NCI-H510A (cell line): ENCODE results near the gene MYO15B.
"Not testable (repeated sequence)": the region's sequence is repeated elsewhere in the genome, so short reads cannot be mapped to it uniquely, and the experiment has no call there.

Experiments
- DNase-seq: peaks from one replicate; lab custom pipeline; 2025; lab: John Stamatoyannopoulos, UW

Gene MYO15B

GRCh38 chr17:75575728-75576127 is 11.9 kb upstream of the MYO15B start:
- no peak for DNase-seq

GRCh38 chr17:75576661-75577060 is 10.9 kb upstream of the MYO15B start:
- no peak for DNase-seq

- not testable (repeated sequence) for DNase-seq
Observed at GRCh38 chr17:75581121-75581725, 6.4 kb upstream of the MYO15B start.

- DNase-seq: not testable (repeated sequence)
Observed at GRCh38 chr17:75583197-75583596, 4.4 kb upstream of the MYO15B start.

GRCh38 chr17:75584849-75585175 is 2.8 kb upstream of the MYO15B start:
- DNase-seq: no peak

- DNase-seq: no peak
Observed at GRCh38 chr17:75588596-75589011, 1.0 kb downstream of the MYO15B start.

GRCh38 chr17:75589012-75589918 is 1.7 kb downstream of the MYO15B start:
- peak; percentile 88 for DNase-seq

GRCh38 chr17:75589919-75590303 is 2.3 kb downstream of the MYO15B start:
- no peak for DNase-seq

GRCh38 chr17:75590314-75590761 is 2.7 kb downstream of the MYO15B start:
- DNase-seq: no peak

- DNase-seq: no peak
Observed at GRCh38 chr17:75590849-75591721, 3.5 kb downstream of the MYO15B start.

- no peak for DNase-seq
Observed at GRCh38 chr17:75591722-75592302, 4.2 kb downstream of the MYO15B start.

GRCh38 chr17:75592348-75593020 is 4.9 kb downstream of the MYO15B start:
- DNase-seq: no peak

- DNase-seq: not testable (repeated sequence)
Observed at GRCh38 chr17:75593430-75593829, 5.8 kb downstream of the MYO15B start.

- no peak for DNase-seq
Observed at GRCh38 chr17:75594499-75595283, 7.1 kb downstream of the MYO15B start.

- no peak for DNase-seq
Observed at GRCh38 chr17:75595284-75595919, 7.8 kb downstream of the MYO15B start.

GRCh38 chr17:75595920-75596313 is 8.3 kb downstream of the MYO15B start:
- DNase-seq: no peak

GRCh38 chr17:75596320-75597087 is 8.9 kb downstream of the MYO15B start:
- no peak for DNase-seq

GRCh38 chr17:75601057-75601987 is 13.7 kb downstream of the MYO15B start:
- peak; percentile 49 for DNase-seq
